Central memory CD8-positive, alpha-beta T cell (primary cell): Measurements from ENCODE around the gene RILPL2.
A peak's percentile ranks its signal among the peaks of the same experiment; 100 is the strongest.
"Not testable (repeated sequence)": the region's sequence is repeated elsewhere in the genome, so short reads cannot be mapped to it uniquely, and the experiment has no call there.

ENCODE experiments used
- ATAC-seq: fragments of 150-1000 bp; cut with Tn5 transposase; replicated peaks from 2 replicates; pipeline ENCODE4 v1.10.0; 2022; ENCODE audit warnings: mild to moderate bottlenecking, moderate FRiP score, moderate number of reproducible peaks; ENCODE audit not compliant: poor library complexity, severe bottlenecking; ENCODE audit errors: extremely low read depth
- DNase-seq, 2 donors: peaks; one replicate each; pipeline ENCODE4 v3.0.0; 2021; ENCODE audit warnings: low spot score in 2 of 2
- H3K27ac Mint-ChIP-seq: one replicate; pipeline ENCODE4 v1.8.0; 2022; ENCODE audit warnings: low read depth, mild to moderate bottlenecking, moderate library complexity, mixed read lengths
- H3K27me3 Mint-ChIP-seq: one replicate; pipeline ENCODE4 v1.8.0; 2022; ENCODE audit warnings: mixed read lengths
- H3K36me3 Mint-ChIP-seq: one replicate; pipeline ENCODE4 v1.8.0; 2022; ENCODE audit warnings: mild to moderate bottlenecking, moderate library complexity, mixed read lengths; ENCODE audit not compliant: insufficient read depth
- H3K4me1 Mint-ChIP-seq: one replicate; pipeline ENCODE4 v1.8.0; 2022; ENCODE audit warnings: mixed read lengths
- H3K4me3 Mint-ChIP-seq: one replicate; pipeline ENCODE4 v1.8.0; 2022; ENCODE audit warnings: mild to moderate bottlenecking, moderate library complexity, mixed read lengths
- H3K9me3 Mint-ChIP-seq: one replicate; pipeline ENCODE4 v1.8.0; 2022; ENCODE audit warnings: mixed read lengths

Gene RILPL2

DNA sequence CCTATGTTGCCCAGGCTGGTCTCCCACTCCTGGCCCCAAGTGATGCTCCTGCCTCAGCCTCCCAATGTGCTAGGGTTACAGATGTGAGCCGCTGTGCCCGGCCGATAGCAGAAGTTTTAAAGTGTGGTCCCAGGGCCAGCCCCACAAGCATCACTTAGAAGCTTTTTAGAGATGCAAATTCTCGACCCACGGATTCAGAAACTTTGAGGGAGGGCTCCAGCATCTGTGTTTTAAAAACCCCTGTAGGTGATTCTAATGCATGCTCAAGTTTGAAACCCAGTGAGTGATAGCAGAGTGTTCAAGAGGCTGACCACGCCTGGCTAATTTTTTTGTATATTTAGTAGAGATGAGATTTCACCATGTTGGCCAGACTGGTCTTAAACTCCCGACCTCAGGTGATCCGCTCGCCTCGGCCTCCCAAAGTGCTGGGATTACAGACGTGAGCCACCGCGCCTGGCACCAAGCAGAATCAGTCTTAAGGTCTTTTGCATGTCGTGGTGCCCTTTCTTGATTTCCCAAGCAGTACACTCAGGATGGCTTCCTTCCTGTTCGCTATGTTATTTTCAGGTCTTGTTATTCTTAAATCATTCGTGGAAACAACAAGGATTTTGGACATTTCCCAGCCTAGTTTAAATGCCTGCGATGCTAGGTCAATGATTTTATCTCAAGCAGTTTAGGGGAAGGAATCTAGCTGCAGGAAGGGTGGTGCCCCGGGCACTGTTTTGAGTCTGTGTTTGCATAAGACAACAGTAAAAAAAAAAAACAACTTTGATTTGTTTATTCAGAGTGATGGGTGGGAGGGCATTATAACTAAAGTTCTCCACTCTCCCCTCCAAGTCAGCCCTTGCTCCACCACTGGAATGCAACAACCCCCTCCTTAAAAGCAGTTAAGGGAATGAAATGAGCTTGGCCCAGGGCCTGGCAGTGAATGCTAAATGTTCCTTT is 9.2 kb upstream of the RILPL2 start:
- DNase-seq, result no peak
- ATAC-seq, result no peak
- Mint-ChIP-seq H3K27ac (no peak overlapping the region), H3K4me1 (peaks cover 14% of the 10 kb centered on the region), H3K4me3 (no peak overlapping the region), H3K27me3 (no peaks in the 10 kb centered on the region), H3K9me3 (no peaks in the 10 kb centered on the region), H3K36me3 (peaks cover 5% of the 10 kb centered on the region)

DNA sequence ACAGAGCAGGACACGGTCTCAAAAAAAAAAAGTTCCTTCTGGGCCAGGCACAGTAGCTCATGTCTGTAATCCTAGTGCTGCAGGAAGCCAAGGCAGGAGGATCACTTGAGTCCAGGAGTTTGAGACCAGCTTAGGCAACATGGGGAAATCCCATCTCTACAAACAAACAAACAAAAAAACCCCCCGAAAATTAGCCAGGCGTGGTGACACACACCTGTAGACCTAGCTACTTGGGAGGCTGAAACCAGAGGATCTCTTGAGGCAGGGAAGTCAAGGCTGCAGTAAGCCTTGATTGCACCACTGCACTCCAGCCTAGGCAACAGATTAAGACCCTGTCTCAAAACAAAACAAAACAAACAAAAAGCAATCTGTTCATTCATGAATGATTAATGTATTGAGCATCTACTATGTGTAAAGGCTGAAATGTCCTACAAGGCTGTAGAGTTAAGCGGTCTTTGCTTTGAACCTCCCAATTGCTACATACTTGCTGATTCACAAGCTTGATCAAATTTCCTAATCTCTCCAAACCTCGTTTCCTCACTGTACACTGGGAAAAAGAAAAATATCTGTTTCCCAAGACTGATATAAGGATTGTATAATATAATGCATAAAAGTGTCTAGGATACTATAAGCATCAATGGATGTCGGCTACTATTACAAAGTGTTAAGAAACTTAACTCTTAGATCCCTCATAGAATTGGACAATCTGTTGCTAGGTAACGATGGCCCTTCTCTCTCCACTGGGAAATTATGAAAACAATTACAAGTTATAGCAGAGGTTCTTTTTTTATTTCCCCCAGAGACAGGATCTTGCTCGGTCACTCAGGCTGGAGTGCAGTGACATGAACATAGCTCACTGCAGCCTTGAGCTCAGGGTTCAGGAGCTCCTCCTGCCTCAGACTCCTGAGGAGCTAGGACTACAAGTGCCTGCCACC is 7.9 kb upstream of the RILPL2 start:
- DNase-seq, result no peak
- no peak overlapping the region for H3K27ac Mint-ChIP-seq
- no peak for ATAC-seq
- H3K4me1 Mint-ChIP-seq, result peaks cover 10% of the 10 kb centered on the region
- H3K27me3 Mint-ChIP-seq, result no peaks in the 10 kb centered on the region
- no peak overlapping the region for H3K4me3 Mint-ChIP-seq
- H3K9me3 Mint-ChIP-seq, result no peaks in the 10 kb centered on the region
- peaks cover 4% of the 10 kb centered on the region for H3K36me3 Mint-ChIP-seq

DNA sequence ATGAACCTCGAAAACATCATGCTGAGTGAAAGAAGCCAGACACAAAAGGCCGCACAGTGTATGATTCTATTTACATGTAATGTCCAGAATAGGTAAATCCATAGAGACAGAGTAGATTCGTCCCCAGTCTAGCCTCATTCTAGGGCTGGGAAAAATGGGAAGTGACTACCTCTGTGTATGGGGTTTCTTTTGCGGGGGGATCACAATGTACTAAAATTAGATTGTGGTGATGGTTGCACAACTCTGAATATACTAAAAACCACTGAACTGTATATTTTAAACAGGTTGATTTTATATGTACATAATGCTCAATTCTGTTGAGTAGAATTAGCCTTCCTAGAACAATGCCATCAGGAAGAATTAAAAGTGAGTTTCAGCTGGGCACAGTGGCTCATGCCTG is 6.3 kb upstream of the RILPL2 start:
- no peaks in the 10 kb centered on the region for H3K9me3 Mint-ChIP-seq
- H3K4me1 Mint-ChIP-seq, result no peaks in the 10 kb centered on the region
- H3K4me3 Mint-ChIP-seq, result no peak overlapping the region
- no peak for DNase-seq
- ATAC-seq, result no peak
- no peaks in the 10 kb centered on the region for H3K27me3 Mint-ChIP-seq
- no peak overlapping the region for H3K27ac Mint-ChIP-seq
- H3K36me3 Mint-ChIP-seq, result no peaks in the 10 kb centered on the region

DNA sequence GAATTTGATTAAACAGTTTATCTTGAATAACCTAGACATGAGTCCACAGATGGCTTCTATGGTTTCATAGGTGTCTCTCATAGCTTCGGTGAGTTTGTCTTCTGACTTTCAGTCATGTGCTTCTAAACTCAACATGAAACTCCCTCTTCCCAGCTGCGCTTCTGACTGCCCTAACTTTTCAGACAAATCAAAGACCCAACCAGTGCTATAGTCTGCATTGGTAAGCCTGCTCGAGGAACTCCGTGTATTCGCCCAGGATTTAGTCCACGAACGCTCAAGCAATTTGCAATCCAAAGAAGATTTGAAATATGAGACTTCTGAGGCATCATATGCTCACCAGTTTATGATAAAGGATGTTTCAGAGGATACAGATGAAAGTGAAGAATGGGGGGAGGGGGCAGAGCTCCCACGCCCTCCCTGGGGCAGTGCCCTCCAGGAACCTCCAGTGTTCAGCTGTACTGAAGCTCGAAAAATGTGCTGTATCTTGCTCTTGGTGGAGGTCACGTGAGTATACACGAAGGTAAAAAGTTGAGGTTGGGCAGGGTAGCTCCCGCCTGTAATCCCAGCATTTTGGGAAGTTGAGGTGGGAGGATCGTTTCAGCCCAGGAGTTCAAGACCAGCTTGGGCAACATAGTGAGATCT is 5.2 kb upstream of the RILPL2 start:
- Mint-ChIP-seq H3K36me3 (peaks cover under 1% of the 10 kb centered on the region), H3K9me3 (no peaks in the 10 kb centered on the region), H3K27me3 (no peaks in the 10 kb centered on the region), H3K4me1 (no peaks in the 10 kb centered on the region), H3K27ac (no peak overlapping the region), H3K4me3 (no peak overlapping the region)
- no peak for ATAC-seq
- no peak for DNase-seq

DNA sequence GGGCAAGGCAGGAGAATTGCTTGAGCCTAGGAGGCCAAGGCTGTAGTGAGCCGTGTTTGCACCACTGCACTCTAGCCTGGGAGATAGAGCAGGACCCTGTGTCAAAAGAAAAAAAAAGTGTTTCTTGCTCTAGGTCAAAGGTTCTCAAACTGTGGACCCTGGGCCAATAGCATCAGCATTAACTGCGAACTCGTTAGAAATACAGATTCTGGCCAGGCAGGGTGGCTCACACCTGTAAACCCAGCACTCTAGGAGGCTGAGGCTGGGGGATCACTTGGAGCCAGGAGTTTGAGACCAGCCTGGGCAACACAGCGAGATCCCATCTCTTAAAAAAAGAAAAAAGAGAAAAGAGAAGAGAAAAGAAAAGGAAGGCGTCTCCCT is 858 bp downstream of the RILPL2 start:
- Mint-ChIP-seq H3K27me3 (no peaks in the 10 kb centered on the region), H3K4me3 (peak overlapping the region; percentile 98)
- no peak for ATAC-seq

DNA sequence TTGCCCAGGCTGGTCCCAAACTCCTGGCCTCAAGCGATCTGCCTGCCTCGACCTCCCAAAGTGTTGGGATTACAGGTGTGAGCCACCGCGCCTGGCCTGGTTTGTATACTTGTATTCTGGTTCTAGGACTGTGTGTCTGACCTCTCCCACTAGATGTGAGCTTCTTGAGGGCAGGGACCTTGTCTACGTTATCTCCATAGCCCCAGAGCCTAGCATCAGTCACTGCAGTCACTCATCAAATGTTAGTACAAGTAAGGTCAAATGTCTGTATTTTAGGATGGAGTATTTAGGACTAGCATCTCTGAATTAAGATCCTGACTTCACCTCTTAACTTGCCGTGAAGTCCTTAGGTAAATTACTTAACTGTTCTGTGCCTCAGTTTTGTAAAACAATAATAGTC is 2.9 kb downstream of the RILPL2 start:
- ATAC-seq, result no peak
- peak overlapping the region; percentile 98 for H3K27ac Mint-ChIP-seq
- peaks cover 54% of the 10 kb centered on the region for H3K4me1 Mint-ChIP-seq
- DNase-seq, result no peak
- H3K4me3 Mint-ChIP-seq, result peak overlapping the region; percentile 98
- no peaks in the 10 kb centered on the region for H3K27me3 Mint-ChIP-seq
- H3K36me3 Mint-ChIP-seq, result peaks cover 45% of the 10 kb centered on the region
- no peaks in the 10 kb centered on the region for H3K9me3 Mint-ChIP-seq

More for the DNA sequence above, 858 bp downstream of the RILPL2 start:
- Mint-ChIP-seq H3K27ac (peak overlapping the region; percentile 98), H3K36me3 (peaks cover 31% of the 10 kb centered on the region), H3K4me1 (peaks cover 50% of the 10 kb centered on the region), H3K9me3 (no peaks in the 10 kb centered on the region)
- no peak for DNase-seq

DNA sequence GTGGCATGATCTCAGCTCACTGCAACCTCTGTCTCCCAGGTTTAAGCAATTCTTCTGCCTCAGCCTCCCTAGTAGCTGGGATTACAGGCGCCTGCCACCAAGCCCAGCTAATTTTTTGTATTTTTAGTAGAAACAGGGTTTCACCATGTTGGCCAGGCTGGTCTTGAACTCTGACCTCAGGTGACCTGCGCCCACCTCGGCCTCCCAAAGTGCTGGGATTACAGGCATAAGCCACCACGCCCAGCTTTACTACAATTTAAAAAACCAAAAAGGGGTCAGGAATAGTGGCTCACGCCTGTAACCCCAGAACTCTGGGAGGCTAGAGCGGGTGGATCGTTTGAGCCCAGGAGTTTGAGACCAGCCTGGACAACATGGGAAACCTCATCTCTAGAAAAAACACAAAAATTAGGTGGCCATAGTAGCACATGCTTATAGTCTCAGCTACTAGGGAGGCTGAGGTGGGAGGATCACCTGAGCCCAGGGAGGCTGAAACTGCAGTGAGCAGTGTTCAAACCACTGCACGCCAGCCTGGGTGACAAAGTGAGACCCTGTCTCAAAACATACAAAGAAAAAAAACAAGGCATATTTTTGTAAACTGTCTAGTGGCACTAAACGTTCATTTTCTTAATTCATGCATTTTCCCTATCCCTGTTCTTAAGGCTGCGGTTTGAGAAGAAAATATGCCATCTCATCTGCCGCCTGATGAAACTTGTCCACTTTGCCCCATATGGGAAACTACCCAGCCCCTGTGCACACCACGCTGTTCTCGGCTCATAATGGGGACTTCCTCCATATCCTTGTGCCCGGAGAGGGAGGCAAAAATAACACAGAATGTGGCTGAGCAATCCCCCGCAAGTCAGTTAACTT is 4.3 kb downstream of the RILPL2 start:
- Mint-ChIP-seq H3K27ac (peak overlapping the region; percentile 98), H3K4me3 (peak overlapping the region; percentile 98), H3K36me3 (peaks cover 49% of the 10 kb centered on the region), H3K4me1 (peaks cover 66% of the 10 kb centered on the region)
- H3K27me3 Mint-ChIP-seq, DNase-seq, ATAC-seq, H3K9me3 Mint-ChIP-seq: not testable (repeated sequence)

DNA sequence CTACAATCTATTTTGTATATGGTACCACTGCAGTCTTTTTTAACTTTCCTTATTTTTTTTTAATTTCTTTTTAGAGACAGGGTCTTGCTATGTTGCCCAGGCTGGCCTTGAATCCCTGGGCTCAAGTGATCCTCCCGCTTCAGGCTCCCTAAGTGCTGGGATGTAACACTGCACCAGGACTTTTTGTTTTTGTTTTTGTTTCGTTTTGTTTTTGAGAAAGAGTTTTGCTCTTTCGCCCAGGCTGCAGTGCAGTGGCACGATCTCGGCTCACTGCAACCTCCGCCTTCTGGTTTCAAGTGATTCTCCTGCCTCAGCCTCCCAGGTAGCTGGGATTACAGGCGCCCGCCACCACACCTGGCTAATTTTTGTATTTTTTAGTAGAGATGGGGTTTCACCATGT is 7.4 kb downstream of the RILPL2 start:
- not testable (repeated sequence) for H3K9me3 Mint-ChIP-seq, H3K27me3 Mint-ChIP-seq, ATAC-seq, DNase-seq
- H3K4me3 Mint-ChIP-seq, result peak overlapping the region; percentile 41
- H3K4me1 Mint-ChIP-seq, result peaks cover 50% of the 10 kb centered on the region
- peaks cover 39% of the 10 kb centered on the region for H3K36me3 Mint-ChIP-seq
- peak overlapping the region; percentile 96 for H3K27ac Mint-ChIP-seq

DNA sequence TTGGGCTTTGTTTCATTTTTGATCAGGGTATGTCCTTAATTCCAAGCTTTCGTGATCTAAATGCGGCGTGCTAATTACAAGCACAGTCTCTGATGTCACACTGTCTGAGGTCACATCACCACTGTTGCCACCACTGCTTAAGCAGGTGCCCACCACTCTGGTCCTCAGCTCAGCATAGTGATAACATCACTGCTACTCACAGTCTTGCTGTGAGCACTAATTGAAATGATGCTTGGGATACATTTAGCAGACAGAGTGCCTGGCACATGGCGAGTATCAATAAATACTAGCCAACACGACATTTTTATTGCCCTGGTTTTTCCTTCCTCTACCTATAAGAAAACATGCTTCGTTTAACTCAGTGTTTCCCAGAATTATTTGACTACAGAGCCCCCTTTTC is 7.9 kb downstream of the RILPL2 start:
- Mint-ChIP-seq H3K4me1 (peaks cover 45% of the 10 kb centered on the region), H3K27ac (peak overlapping the region; percentile 96), H3K36me3 (peaks cover 43% of the 10 kb centered on the region), H3K9me3 (no peaks in the 10 kb centered on the region), H3K4me3 (peak overlapping the region; percentile 41), H3K27me3 (no peaks in the 10 kb centered on the region)
- DNase-seq (no peak), ATAC-seq (no peak)

DNA sequence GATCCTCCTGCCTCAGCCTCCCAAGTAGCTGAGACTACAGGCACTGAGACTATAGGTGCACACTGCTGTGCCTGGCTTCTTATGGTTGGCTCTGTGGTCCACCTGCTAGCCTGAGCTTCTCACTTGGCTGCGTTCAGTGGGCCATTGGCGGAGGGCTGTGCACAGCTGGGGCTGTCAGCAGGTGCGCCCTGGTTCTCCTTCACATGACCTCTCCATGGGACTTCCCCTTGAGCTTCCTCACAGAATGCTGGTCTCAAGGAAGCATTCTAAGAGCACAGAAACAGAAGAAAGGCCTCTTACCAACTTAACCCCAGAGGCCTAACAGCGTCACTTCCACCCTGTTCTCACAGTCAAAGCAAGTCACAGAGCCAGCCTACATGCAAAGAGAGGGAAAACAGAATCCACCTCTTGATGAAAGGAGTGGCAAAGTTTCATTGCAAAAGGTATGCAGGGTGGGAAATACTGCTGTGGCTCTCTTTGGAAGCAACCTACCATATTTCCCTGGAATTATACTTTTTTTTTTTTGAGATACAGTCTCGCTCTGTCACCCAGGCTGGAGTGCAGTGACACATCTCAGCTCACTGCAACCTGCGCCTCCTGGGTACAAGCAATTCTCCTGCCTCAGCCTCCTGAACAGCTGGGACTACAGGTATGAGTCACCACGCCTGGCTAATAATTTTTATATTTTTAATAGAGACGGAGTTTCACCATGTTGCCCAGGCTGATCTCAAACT is 9.3 kb downstream of the RILPL2 start:
- peak; percentile 84 for ATAC-seq
- peak overlapping the region; percentile 41 for H3K4me3 Mint-ChIP-seq
- no peaks in the 10 kb centered on the region for H3K9me3 Mint-ChIP-seq
- peaks cover 48% of the 10 kb centered on the region for H3K36me3 Mint-ChIP-seq
- H3K4me1 Mint-ChIP-seq, result peaks cover 31% of the 10 kb centered on the region
- H3K27me3 Mint-ChIP-seq, result no peaks in the 10 kb centered on the region
- H3K27ac Mint-ChIP-seq, result peak overlapping the region; percentile 96
- peak in 1 of 2 donors; percentile 55 for DNase-seq

DNA sequence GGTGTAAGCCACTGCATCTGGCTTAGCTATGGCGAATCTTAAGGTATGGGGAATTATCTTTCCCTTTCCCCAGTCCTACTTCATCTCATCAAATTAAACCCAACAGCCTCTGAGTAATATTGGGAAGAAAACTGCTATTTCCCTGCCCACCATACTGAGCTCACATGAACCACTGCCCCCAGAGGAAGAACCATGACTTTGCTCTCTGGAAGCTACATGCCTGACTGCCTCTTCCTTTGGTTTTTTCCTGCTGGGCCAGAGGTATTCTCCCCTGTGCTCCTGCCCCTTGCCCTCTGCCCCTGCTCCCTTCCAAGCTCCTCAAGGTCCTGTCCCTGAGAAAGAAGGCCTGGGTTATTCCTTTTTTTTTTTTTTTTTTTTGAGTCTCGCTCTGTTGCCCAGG is 15.2 kb downstream of the RILPL2 start:
- H3K9me3 Mint-ChIP-seq, result no peaks in the 10 kb centered on the region
- H3K27me3 Mint-ChIP-seq, result no peaks in the 10 kb centered on the region
- H3K27ac Mint-ChIP-seq, result no peak overlapping the region

More for the DNA sequence above, 15.2 kb downstream of the RILPL2 start:
- no peak for DNase-seq
- H3K36me3 Mint-ChIP-seq, result peaks cover 56% of the 10 kb centered on the region
- H3K4me1 Mint-ChIP-seq, result peaks cover 6% of the 10 kb centered on the region
- no peak for ATAC-seq
- H3K4me3 Mint-ChIP-seq, result no peak overlapping the region
